ENCODE measurements around the gene S100A3.

The S100A3 gene

DNA sequence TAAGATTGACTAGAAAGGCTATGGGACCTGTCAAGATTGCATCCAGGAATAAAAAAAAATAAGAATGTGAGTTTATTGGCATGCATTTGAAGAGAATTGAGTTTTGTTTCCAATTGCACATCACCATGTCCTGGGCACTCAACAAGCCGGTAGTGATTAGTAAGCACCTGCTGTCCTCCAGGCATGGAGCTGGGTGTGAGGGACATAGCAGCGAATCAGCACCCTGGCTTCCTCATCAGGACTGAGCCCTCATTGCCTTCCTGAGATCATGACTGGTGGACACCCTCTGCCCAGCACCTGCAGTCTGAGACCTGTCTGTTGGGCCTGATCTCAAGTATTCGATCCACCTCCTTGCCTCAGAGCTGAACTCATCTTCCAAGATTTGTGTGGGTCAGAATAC lies 40.0 kb downstream of the S100A3 start:
- no peak for DNase-seq (ENCODE audit: low read depth)

DNA sequence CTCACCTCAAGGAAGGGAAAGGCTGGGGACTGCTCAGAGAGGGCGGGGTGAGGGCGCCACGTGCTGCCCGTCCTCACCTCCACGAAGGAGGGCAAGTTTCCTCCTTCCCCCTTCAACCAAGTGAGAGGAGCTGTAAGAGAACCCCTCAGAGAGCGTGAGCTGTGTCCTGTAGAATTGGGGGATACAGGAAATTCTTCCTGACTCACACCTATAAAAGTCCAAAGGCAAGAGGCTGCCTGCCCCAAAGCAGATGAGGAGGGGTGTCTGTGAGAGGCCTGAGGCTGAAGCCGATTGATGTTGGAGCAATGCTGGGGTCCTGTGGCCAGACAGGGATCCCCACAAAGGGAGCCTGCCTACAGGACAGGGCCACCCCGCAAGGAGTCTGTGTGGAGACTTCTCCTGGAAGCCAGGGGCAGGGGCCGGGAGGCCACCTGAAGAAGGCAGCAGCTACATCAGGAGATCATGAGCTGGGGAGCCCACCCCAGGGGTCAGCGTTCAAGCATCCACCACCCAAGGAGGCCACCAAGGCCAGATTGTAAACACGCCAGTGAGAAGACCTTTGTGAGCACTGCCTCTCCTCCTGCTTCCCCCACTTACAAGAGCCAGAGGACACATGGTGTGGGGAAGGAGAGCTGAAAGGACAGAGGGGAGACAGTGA lies 41.0 kb downstream of the S100A3 start:
- no peak for DNase-seq (ENCODE audit: low read depth)

DNA sequence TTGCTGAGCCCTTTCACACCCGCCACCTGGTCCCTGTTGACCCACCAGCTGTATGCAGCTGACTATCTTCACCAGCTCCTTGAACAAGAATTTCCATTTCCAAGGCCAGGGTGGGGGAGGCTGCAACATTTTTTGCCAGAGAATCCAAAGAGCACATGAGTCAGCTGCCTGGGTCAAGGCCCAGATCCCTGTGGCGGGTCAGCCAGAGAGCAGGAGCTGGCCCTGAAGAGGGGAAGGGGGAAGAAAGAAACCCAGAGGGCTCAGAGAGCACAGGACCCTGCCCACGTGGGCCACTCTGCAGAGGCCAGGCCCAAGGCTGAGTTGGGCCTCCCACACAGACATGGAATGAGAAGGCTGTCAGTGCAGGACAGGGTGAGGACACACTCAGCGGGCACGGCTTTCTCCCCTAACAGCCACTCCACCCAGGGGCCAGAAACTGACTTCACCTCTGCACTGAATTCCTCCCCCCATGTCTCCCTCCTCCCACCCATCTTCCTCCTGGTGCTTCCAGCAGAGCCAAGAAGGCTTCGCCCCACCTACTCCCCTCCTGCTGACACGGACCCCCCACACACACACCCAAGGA lies 42.1 kb downstream of the S100A3 start:
- DNase-seq (ENCODE audit: low read depth) = peak; percentile 80

DNA sequence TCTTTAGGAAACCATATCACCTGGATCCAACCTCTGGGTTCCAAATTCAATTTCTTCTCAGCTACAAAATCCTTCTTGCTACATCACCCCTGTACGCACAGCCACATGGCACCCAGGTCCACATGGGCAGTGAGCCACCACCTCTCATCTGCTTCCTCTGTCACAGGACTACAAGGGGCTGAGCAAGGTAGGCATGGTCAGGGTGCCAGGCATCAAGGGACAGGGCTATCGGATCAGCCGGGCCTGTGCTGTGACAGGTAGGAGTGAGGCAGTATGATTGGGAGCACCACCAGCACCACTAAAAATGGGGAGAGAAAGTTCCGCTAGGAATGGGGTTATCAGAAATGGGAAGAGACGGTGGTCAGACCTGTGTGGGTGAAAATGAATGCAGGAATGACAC lies 42.7 kb downstream of the S100A3 start:
- no peak for DNase-seq (ENCODE audit: low read depth)

DNA sequence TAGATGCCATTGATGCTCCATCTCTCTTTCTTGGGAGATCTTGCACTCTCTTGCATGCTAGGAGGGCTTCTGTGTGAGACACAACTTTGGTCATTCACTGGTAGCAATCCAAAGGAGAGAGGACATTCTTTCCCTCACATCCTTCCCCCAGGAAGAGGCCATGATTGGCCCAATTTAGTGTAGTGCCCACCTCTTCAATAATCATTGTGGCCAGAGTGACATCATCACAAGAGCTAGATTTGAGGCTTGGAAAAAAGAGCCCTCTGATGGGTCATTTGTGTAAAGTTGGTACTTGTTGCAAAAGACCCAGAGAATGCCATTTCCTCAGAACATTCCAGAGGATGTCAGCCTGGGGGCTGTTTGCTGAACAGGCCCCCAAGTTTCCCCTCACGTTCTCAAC lies 43.5 kb downstream of the S100A3 start:
- DNase-seq (ENCODE audit: low read depth) = no peak

DNA sequence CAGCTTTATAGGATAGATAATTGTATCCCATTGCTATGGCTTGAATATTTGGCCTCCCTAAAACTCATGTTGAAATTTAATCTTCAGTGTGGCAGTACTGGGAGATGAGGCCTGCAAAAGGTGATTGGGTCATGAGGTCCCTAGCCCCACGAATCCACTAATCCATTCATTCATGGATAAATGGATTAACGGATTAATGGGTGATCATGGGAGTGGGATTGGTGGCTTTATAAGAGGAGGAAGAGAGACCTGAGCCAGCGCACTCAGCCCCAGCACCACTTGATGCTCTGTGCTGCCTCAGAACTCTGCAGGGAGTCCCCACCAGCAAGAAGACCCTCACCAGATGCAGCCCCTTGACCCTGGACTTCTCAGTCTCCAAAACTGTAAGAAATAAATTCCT lies 45.3 kb downstream of the S100A3 start:
- DNase-seq (ENCODE audit: low read depth) = no peak

DNA sequence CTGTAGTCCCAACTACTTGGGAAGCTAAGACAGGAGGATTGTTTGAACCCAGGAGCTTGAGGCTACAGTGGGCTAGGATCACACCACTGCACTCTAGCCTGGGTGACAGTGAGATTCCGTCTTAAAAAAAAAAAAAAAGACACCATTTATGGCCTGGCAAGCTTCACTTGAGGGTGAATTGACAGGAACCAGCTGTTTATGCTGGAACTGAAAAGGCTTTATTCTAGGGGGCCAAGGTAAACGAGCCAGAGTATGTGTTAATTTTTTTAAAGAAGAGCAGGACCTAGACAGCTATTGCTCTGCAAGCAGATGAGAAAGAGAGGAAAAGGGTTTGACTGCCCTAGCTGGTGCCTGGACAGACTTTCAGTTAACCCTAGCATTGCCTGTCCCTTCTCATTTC lies 50.3 kb downstream of the S100A3 start:
- no peak for DNase-seq (ENCODE audit: low read depth)
